HEK293T (cell line): ENCODE measurements around the gene MYG1.

ENCODE experiments used
- ARNT ChIP-seq: fragments of 450-650 bp; IDR thresholded peaks from 2 replicates; pipeline ENCODE4 v1.6.1; 2017; ENCODE audit warnings: mild to moderate bottlenecking
- BHLHE40 ChIP-seq: fragments of 450-650 bp; IDR thresholded peaks from 2 replicates; pipeline ENCODE4 v1.6.1; 2016; ENCODE audit warnings: mild to moderate bottlenecking, moderate library complexity, borderline replicate concordance
- ELF4 ChIP-seq: fragments of 450-650 bp; IDR thresholded peaks from 2 replicates; pipeline ENCODE4 v1.6.1; 2017; ENCODE audit warnings: antibody characterized with exemption
- FOXM1 ChIP-seq: fragments of 450-650 bp; IDR thresholded peaks from 2 replicates; pipeline ENCODE4 v1.6.1; 2017; ENCODE audit warnings: mild to moderate bottlenecking, borderline replicate concordance
- SP1 ChIP-seq: fragments of 450-650 bp; IDR thresholded peaks from 2 replicates; pipeline ENCODE4 v1.6.1; 2017
- SUZ12 ChIP-seq: fragments of 450-650 bp; IDR thresholded peaks from 2 replicates; pipeline ENCODE4 v1.6.1; 2016; ENCODE audit warnings: mild to moderate bottlenecking
- TARDBP ChIP-seq: fragments of 450-650 bp; IDR thresholded peaks from 2 replicates; pipeline ENCODE4 v1.6.1; 2016

DNA sequence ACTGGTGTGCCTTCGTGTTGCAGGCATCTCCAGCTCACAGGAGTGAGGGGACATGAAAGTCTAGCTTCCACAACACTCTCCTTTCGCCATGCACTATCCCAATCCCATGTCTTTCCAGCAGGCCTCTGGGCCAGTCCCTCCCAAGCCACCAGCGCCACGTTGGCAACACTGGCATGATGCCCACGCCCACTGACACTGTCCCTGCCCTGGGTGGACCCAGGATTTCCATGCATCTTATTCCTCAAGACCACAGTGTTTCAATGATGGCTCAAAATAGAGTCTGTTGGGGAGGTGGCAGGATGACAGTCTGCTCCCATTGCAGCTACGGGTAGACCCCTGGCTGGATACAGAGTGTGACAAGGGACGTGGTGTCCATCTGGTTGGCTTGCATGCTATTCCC, 34.4 kb downstream of the MYG1 start:
- TF ChIP-seq ELF4, result no peak
- TF ChIP-seq FOXM1, result no peak
- no peak for TF ChIP-seq SUZ12
- TF ChIP-seq ARNT, result no peak
- no peak for TF ChIP-seq BHLHE40
- no peak for TF ChIP-seq TARDBP
- TF ChIP-seq SP1, result no peak
